AG04449 (cell line): ENCODE measurements around the gene AP4M1.

Source experiments
- CTCF ChIA-PET: fragments of 350-600 bp; formaldehyde crosslinking; extraction: SDS; loops from one replicate; lab custom pipeline; 2021; ENCODE audit warnings: antibody characterized with exemption; lab: Yijun Ruan, JAX
- POLR2A ChIA-PET: fragments of 400-600, 350-600 bp; formaldehyde crosslinking; extraction: SDS; loops from one replicate; lab custom pipeline; 2020; ENCODE audit warnings: antibody characterized with exemption, inconsistent platforms; lab: Yijun Ruan, JAX
- DNase-seq: peaks from one replicate; pipeline ENCODE4 v3.0.0-alpha.2; 2010; ENCODE audit warnings: low read depth, low spot score
- H3K4me3 ChIP-seq: 2 replicates; pipeline ENCODE4 v1.5.1; 2011; ENCODE audit warnings: low read depth, mild to moderate bottlenecking, control low read depth, low read length
- CTCF ChIP-seq: IDR thresholded peaks from one replicate; pipeline ENCODE4 v1.5.1; 2011; ENCODE audit warnings: mild to moderate bottlenecking, moderate library complexity, low read length, control low read depth, inconsistent platforms; ENCODE audit not compliant: insufficient read depth; ENCODE audit errors: missing control alignments

Gene AP4M1

GRCh38 chr7:100071018-100071723, 30.3 kb upstream of the AP4M1 start:
- POLR2A ChIA-PET, result no interaction called here
- CTCF ChIA-PET, result interaction anchor here (1.8 to 2.1 kb wide), 3 partner anchors 9 to 77 kb away, joined by 4 to 13 read pairs (median 6); partner anchors contain the start of gene ZNF3
- DNase-seq, result no peak
- no peak overlapping the region for H3K4me3 ChIP-seq
- TF ChIP-seq CTCF, result no peak

GRCh38 chr7:100072462-100072861, 29.0 kb upstream of the AP4M1 start:
- no peak for DNase-seq
- ChIA-PET CTCF (interaction anchor here (0.8 to 1.9 kb wide), 3 partner anchors 59 to 93 kb away, joined by 3 to 6 read pairs (median 3); no protein-coding TSS in a partner anchor), POLR2A (no interaction called here)
- no peak overlapping the region for H3K4me3 ChIP-seq
- TF ChIP-seq CTCF, result no peak

DNA sequence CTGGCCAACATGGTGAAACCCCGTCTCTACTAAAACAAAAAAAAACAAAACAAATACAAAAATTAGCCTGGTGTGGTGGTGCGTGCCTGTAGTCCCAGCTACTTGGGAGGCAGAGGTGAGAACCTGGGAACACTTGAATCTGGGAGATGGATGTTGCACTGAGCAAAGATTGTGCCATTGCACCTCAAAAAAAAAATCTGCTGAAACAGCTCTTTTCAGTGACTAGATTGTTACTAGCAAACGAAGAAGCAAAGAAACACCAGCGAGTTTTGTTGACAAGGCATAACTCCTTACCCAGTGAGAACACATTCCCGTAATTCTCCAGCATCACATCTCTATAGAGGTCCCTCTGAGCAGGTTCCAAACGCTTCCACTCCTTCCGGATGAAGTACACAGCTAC, 26.6 kb upstream of the AP4M1 start:
- ChIA-PET CTCF (interaction anchor here (0.8 to 1.8 kb wide), 3 partner anchors 9 to 58 kb away, joined by 3 to 9 read pairs (median 3); no protein-coding TSS in a partner anchor), POLR2A (interaction anchor here (1.0 kb wide), 1 partner anchor 25 kb away, joined by 3 read pairs; no protein-coding TSS in a partner anchor)
- TF ChIP-seq CTCF, result no peak
- H3K4me3 ChIP-seq, result no peak overlapping the region
- no peak for DNase-seq

- ChIA-PET CTCF (interaction anchor here (0.8 to 1.8 kb wide), 2 partner anchors 23 to 57 kb away, joined by 3 to 9 read pairs; no protein-coding TSS in a partner anchor), POLR2A (interaction anchor here (1.0 kb wide), 1 partner anchor 25 kb away, joined by 3 read pairs; no protein-coding TSS in a partner anchor)
- DNase-seq, result no peak
- TF ChIP-seq CTCF, result no peak
- H3K4me3 ChIP-seq, result no peak overlapping the region
These were observed 26.0 kb upstream of the AP4M1 start for GRCh38 chr7:100075418-100075817.

DNA sequence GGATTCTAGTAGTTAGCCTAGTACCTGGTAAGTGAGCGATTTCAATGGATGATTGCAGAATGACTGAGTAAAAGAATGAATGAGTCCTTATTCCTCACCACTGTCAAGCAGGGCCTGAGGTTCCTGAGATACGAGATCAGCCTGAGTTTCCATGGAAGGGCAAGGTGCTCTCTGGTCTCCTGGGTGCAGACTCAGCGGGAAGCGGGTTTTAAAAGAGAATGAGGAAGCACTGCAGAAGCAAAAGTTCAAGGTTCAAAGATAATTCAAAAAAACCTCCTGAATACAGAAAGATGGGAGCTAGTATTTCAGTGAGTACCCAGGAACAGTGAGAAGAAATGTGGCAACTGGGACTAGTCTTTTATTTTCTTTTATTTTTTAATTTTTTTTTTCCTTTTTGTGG, 24.2 kb upstream of the AP4M1 start:
- DNase-seq, result no peak
- CTCF ChIA-PET, result interaction anchor here (0.6 to 1.4 kb wide), 4 partner anchors 10 to 83 kb away, joined by 3 to 4 read pairs (median 4); no protein-coding TSS in a partner anchor
- H3K4me3 ChIP-seq, result no peak overlapping the region
- POLR2A ChIA-PET, result no interaction called here
- no peak for TF ChIP-seq CTCF

- POLR2A ChIA-PET, result no interaction called here
- no peak for TF ChIP-seq CTCF
- CTCF ChIA-PET, result interaction anchor here (1.1 to 8.4 kb wide), 2 partner anchors 16 to 86 kb away, joined by 3 to 105 read pairs; no protein-coding TSS in a partner anchor
- no peak for DNase-seq
- H3K4me3 ChIP-seq, result no peak overlapping the region
These were observed 22.4 kb upstream of the AP4M1 start for GRCh38 chr7:100079024-100079560.
